MM.1S (cell line): ENCODE data around the gene OPRL1.
"Not testable (repeated sequence)": the region's sequence is repeated elsewhere in the genome, so short reads cannot be mapped to it uniquely, and the experiment has no call there.

ENCODE experiments used
- EZH2 ChIP-seq: fragments of 300-600 bp; sonication (generic); optimal IDR thresholded peaks from 2 replicates; pipeline ENCODE3; 2017; ENCODE audit warnings: low read depth, mild to moderate bottlenecking, antibody characterized with exemption, low read length, mixed read lengths
- EZH2phosphoT487 ChIP-seq: fragments of 300-600 bp; sonication (generic); IDR thresholded peaks from 2 replicates; pipeline ENCODE4 v1.6.1; 2018; ENCODE audit warnings: antibody characterized with exemption, low read length
- TF ChIP-seq, protein P1 (sequence below): fragments of 300-600 bp; sonication (generic); IDR thresholded peaks from 2 replicates; pipeline ENCODE4 v1.5.1; 2016; ENCODE audit warnings: antibody characterized with exemption, low read length, mixed read lengths

DNA sequence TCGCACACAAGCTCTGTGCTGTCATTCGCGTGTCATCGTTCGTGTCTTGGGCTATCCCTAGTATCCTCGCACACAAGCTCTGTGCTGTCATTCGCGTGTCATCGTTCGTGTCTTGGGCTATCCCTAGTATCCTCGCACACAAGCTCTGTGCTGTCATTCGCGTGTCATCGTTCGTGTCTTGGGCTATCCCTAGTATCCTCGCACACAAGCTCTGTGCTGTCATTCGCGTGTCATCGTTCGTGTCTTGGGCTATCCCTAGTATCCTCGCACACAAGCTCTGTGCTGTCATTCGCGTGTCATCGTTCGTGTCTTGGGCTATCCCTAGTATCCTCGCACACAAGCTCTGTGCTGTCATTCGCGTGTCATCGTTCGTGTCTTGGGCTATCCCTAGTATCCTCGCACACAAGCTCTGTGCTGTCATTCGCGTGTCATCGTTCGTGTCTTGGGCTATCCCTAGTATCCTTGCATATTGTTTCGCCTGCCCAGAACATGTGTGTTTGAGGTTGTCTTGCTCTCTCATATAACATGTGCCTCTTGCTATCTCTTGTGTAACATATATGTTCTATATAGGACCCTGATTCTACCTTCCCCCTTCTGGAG, 7.4 kb downstream of the OPRL1 start:
- TF ChIP-seq, protein P1, sequence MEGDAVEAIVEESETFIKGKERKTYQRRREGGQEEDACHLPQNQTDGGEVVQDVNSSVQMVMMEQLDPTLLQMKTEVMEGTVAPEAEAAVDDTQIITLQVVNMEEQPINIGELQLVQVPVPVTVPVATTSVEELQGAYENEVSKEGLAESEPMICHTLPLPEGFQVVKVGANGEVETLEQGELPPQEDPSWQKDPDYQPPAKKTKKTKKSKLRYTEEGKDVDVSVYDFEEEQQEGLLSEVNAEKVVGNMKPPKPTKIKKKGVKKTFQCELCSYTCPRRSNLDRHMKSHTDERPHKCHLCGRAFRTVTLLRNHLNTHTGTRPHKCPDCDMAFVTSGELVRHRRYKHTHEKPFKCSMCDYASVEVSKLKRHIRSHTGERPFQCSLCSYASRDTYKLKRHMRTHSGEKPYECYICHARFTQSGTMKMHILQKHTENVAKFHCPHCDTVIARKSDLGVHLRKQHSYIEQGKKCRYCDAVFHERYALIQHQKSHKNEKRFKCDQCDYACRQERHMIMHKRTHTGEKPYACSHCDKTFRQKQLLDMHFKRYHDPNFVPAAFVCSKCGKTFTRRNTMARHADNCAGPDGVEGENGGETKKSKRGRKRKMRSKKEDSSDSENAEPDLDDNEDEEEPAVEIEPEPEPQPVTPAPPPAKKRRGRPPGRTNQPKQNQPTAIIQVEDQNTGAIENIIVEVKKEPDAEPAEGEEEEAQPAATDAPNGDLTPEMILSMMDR, result not testable (repeated sequence)
- not testable (repeated sequence) for TF ChIP-seq EZH2phosphoT487, EZH2
